T-cell (primary cell): ENCODE results near the gene EVPL. TPM values are rescaled to one million over a fixed set of nuclear protein-coding genes. Genes with fewer than 3 reads are reported as not detected.
"Not testable (repeated sequence)": the region's sequence is repeated elsewhere in the genome, so short reads cannot be mapped to it uniquely, and the experiment has no call there.

ENCODE experiments used
- ATAC-seq, 4 experiments: fragments of 200-7000 bp in 3 of 4; fragments of 150-1000 bp in 1 of 4; cut with Tn5 transposase; replicated peaks in 1 of 4; 1 replicate in 3 of 4; 2 replicates in 1 of 4; pipeline ENCODE4 v1.10.0; 2021; ENCODE audit warnings: moderate library complexity in 3 of 4, mild to moderate bottlenecking in 2 of 4, moderate number of reproducible peaks in 1 of 4
- CTCF ChIA-PET, 2 donors: fragments of 300-600 bp; sonication (Branson Sonifier 250); formaldehyde crosslinking; loops; one replicate each; lab custom pipeline; 2022; ENCODE audit warnings: antibody characterized with exemption in 2 of 2; lab: Charles Lee
- POLR2A ChIA-PET, 2 donors: fragments of 300-600 bp; sonication (Branson Sonifier 250); formaldehyde crosslinking; loops; one replicate each; lab custom pipeline; 2022; ENCODE audit warnings: antibody characterized with exemption in 2 of 2; lab: Charles Lee
- DNase-seq, 35 experiments: peaks; one replicate each; pipeline versions ENCODE4 v3.0.0 to v3.0.0-alpha.2; 2013 to 2023
- H3K27ac ChIP-seq: one replicate; pipeline ENCODE4 v1.5.1; 2013; ENCODE audit warnings: low read length
- H3K27me3 ChIP-seq, 2 experiments: replicated peaks in 1 of 2; 1 replicate in 1 of 2; 2 replicates in 1 of 2; pipeline versions ENCODE4 v1.6.1 to v1.7.0; 2013; ENCODE audit warnings: low read length in 1 of 2, mixed read lengths in 1 of 2; ENCODE audit not compliant: control insufficient read depth in 2 of 2, insufficient read depth in 2 of 2; ENCODE audit errors: extremely low read depth in 1 of 2
- H3K36me3 ChIP-seq, 2 donors: 1 replicate in 1 of 2; 2 replicates in 1 of 2; pipeline versions ENCODE4 v1.6.1 to v1.7.0; 2013; ENCODE audit warnings: low read length in 1 of 2; ENCODE audit not compliant: control insufficient read depth in 2 of 2, insufficient read depth in 1 of 2; ENCODE audit errors: extremely low read depth in 1 of 2
- H3K4me1 ChIP-seq, 2 experiments: 1 replicate in 1 of 2; 2 replicates in 1 of 2; pipeline versions ENCODE4 v1.6.1 to v1.7.0; 2013; ENCODE audit warnings: low read length in 2 of 2, mixed read lengths in 1 of 2; ENCODE audit not compliant: insufficient read depth in 2 of 2, control insufficient read depth in 1 of 2; ENCODE audit errors: extremely low read depth in 1 of 2
- H3K4me3 ChIP-seq, 2 donors: 1 replicate in 1 of 2; 2 replicates in 1 of 2; pipeline versions ENCODE4 v1.5.1 to v1.7.0; 2013; ENCODE audit warnings: mild to moderate bottlenecking in 2 of 2, low read length in 1 of 2, moderate library complexity in 1 of 2; ENCODE audit not compliant: control insufficient read depth in 1 of 2; ENCODE audit errors: extremely low read depth in 1 of 2
- H3K9me3 ChIP-seq: 2 replicates; pipeline ENCODE4 v1.7.0; 2013
- H3K27ac Mint-ChIP-seq, 2 donors: one replicate each; pipeline ENCODE4 v1.8.0; 2020 to 2021; ENCODE audit warnings: mild to moderate bottlenecking in 2 of 2, mixed read lengths in 2 of 2
- H3K27me3 Mint-ChIP-seq, 2 donors: one replicate each; pipeline ENCODE4 v1.8.0; 2021 to 2022; ENCODE audit warnings: mixed read lengths in 2 of 2
- H3K36me3 Mint-ChIP-seq: one replicate; pipeline ENCODE4 v1.8.0; 2021; ENCODE audit warnings: mixed read lengths
- H3K4me1 Mint-ChIP-seq, 3 donors: one replicate each; pipeline ENCODE4 v1.8.0; 2020 to 2022; ENCODE audit warnings: mixed read lengths in 3 of 3, mild to moderate bottlenecking in 1 of 3
- H3K4me3 Mint-ChIP-seq, 3 donors: one replicate each; pipeline ENCODE4 v1.8.0; 2020 to 2022; ENCODE audit warnings: mild to moderate bottlenecking in 3 of 3, mixed read lengths in 3 of 3, moderate library complexity in 3 of 3
- H3K9me3 Mint-ChIP-seq, 3 donors: one replicate each; pipeline ENCODE4 v1.8.0; 2020 to 2022; ENCODE audit warnings: mixed read lengths in 3 of 3
- WGBS: methylation state at CpG from one replicate; pipeline ENCODE4 v1.1.5; 2013; ENCODE audit warnings: missing lambda C conversion rate; ENCODE audit not compliant: insufficient coverage; 5-methylcytosine and 5-hydroxymethylcytosine counted together
- total RNA-seq, 35 experiments: library from RNA in 6 of 35; stranded (reverse) in 6 of 35; fragments of 120-200 nt in 1 of 35; gene quantifications; one replicate each; pipeline versions ENCODE4 v1.2.1 to v1.2.4 and lab custom pipeline; 2013 to 2026

The EVPL gene
- total RNA-seq, 5 donors from 2014 or later (not counting 1 experiment from before 2014, with no cell fraction given): 0.58 to 1.0 (median 0.72) TPM

- no peaks in the 10 kb centered on the region for H3K4me1 ChIP-seq
- POLR2A ChIA-PET: interaction anchor here in 1 of 2 donors (0.7 kb wide), 1 partner anchor 18 kb away, joined by 5 read pairs; no protein-coding TSS in a partner anchor
- Mint-ChIP-seq H3K36me3 (peaks cover 15% of the 10 kb centered on the region), H3K4me1 (peaks cover 18 to 23% (median 23%) of the 10 kb centered on the region in 3 donors), H3K4me3 (no peak overlapping the region), H3K27ac (no peak overlapping the region), H3K27me3 (no peaks in the 10 kb centered on the region), H3K9me3 (no peaks in the 10 kb centered on the region)
- 83% methylated on average over 3 of the region's 4 CpGs for WGBS
- peaks cover 0 to 16% of the 10 kb centered on the region in 2 donors for H3K36me3 ChIP-seq
- no peak overlapping the region for H3K27ac ChIP-seq
- H3K9me3 ChIP-seq: no peaks in the 10 kb centered on the region
- ATAC-seq (no peak), DNase-seq (no peak)
- H3K4me3 ChIP-seq: no peak overlapping the region
- H3K27me3 ChIP-seq: no peaks in the 10 kb centered on the region
- CTCF ChIA-PET: no interaction called here
Measured at GRCh38 chr17:75970011-75970523, 57.0 kb downstream of the EVPL start.

- not testable (repeated sequence) for H3K27me3 Mint-ChIP-seq, H3K27ac Mint-ChIP-seq, ATAC-seq, H3K9me3 Mint-ChIP-seq, H3K4me1 ChIP-seq, H3K9me3 ChIP-seq, DNase-seq, H3K4me3 ChIP-seq, H3K4me3 Mint-ChIP-seq, H3K27me3 ChIP-seq, H3K27ac ChIP-seq
- CTCF ChIA-PET: interaction anchor here in 1 of 2 donors (0.7 kb wide), 1 partner anchor 38 kb away, joined by 3 read pairs; no protein-coding TSS in a partner anchor
- Mint-ChIP-seq H3K36me3 (peaks cover 18% of the 10 kb centered on the region), H3K4me1 (peaks cover 18 to 23% (median 18%) of the 10 kb centered on the region in 3 donors)
- peaks cover 0 to 16% of the 10 kb centered on the region in 2 donors for H3K36me3 ChIP-seq
- WGBS: 100% methylated on average over 1 of the region's 10 CpGs
- POLR2A ChIA-PET: interaction anchor here in 1 of 2 donors (0.7 kb wide), 1 partner anchor 1258 kb away, joined by 4 read pairs; no protein-coding TSS in a partner anchor
Measured at GRCh38 chr17:75969044-75969443, 58.1 kb downstream of the EVPL start.

- no peaks in the 10 kb centered on the region for H3K4me1 ChIP-seq
- H3K27ac ChIP-seq: no peak overlapping the region
- Mint-ChIP-seq H3K9me3 (no peaks in the 10 kb centered on the region), H3K27me3 (no peaks in the 10 kb centered on the region), H3K36me3 (peaks cover 19% of the 10 kb centered on the region), H3K4me3 (no peak overlapping the region), H3K27ac (no peak overlapping the region), H3K4me1 (peaks cover 13 to 22% (median 18%) of the 10 kb centered on the region in 3 donors)
- no peaks in the 10 kb centered on the region for H3K9me3 ChIP-seq
- ATAC-seq (no peak), DNase-seq (no peak)
- no peak overlapping the region for H3K4me3 ChIP-seq
- WGBS: 96% methylated on average over 4 of the region's 6 CpGs
- ChIA-PET POLR2A (interaction anchor here (0.6 kb wide), 2 partner anchors 9 to 162 kb away, joined by 3 to 7 read pairs; no protein-coding TSS in a partner anchor), CTCF (interaction anchor here (0.6 to 0.7 kb wide), 3 partner anchors 25 to 1497 kb away, joined by 3 to 5 read pairs (median 3); no protein-coding TSS in a partner anchor)
- H3K36me3 ChIP-seq: peaks cover 0 to 9% of the 10 kb centered on the region in 2 donors
- no peaks in the 10 kb centered on the region for H3K27me3 ChIP-seq
Measured at GRCh38 chr17:75965468-75965867, 61.6 kb downstream of the EVPL start.

- Histone ChIP-seq H3K4me1 (no peaks in the 10 kb centered on the region), H3K27ac (no peak overlapping the region), H3K27me3 (no peaks in the 10 kb centered on the region), H3K36me3 (peaks cover 11 to 24% of the 10 kb centered on the region in 2 donors), H3K9me3 (no peaks in the 10 kb centered on the region), H3K4me3 (no peak overlapping the region)
- ATAC-seq (no peak), DNase-seq (no peak)
- Mint-ChIP-seq H3K27me3 (no peaks in the 10 kb centered on the region), H3K9me3 (no peaks in the 10 kb centered on the region), H3K4me3 (no peak overlapping the region), H3K36me3 (peaks cover 31% of the 10 kb centered on the region), H3K4me1 (peaks cover 3 to 16% (median 14%) of the 10 kb centered on the region in 3 donors), H3K27ac (no peak overlapping the region)
- WGBS: 97% methylated on average over 7 of the region's 11 CpGs
- POLR2A ChIA-PET: no interaction called here
- CTCF ChIA-PET: interaction anchor here in 1 of 2 donors (0.6 kb wide), 1 partner anchor 88 kb away, joined by 3 read pairs; no protein-coding TSS in a partner anchor
Measured at GRCh38 chr17:75959839-75960511, 67.1 kb downstream of the EVPL start.

GRCh38 chr17:75959051-75959838 is 67.9 kb downstream of the EVPL start:
- peaks cover 12 to 28% of the 10 kb centered on the region in 2 donors for H3K36me3 ChIP-seq
- Mint-ChIP-seq H3K4me1 (peaks cover 3 to 12% (median 11%) of the 10 kb centered on the region in 3 donors), H3K36me3 (peaks cover 28% of the 10 kb centered on the region), H3K27ac (no peak overlapping the region), H3K9me3 (no peaks in the 10 kb centered on the region), H3K27me3 (no peaks in the 10 kb centered on the region), H3K4me3 (no peak overlapping the region)
- ATAC-seq: no peak
- no peaks in the 10 kb centered on the region for H3K9me3 ChIP-seq
- no peak overlapping the region for H3K4me3 ChIP-seq
- H3K27ac ChIP-seq: no peak overlapping the region
- 92% methylated on average over 2 of the region's 8 CpGs for WGBS
- DNase-seq: no peak
- no peaks in the 10 kb centered on the region for H3K4me1 ChIP-seq
- ChIA-PET POLR2A (interaction anchor here in 1 of 2 donors (0.5 kb wide), 1 partner anchor 104 kb away, joined by 8 read pairs; the partner anchor contains the start of gene WBP2), CTCF (interaction anchor here in 1 of 2 donors (0.6 kb wide), 1 partner anchor 94 kb away, joined by 3 read pairs; no protein-coding TSS in a partner anchor)
- H3K27me3 ChIP-seq: no peaks in the 10 kb centered on the region
